ENCODE results near the gene CATSPER3. TPM values are rescaled to one million over a fixed set of nuclear protein-coding genes. Genes with fewer than 3 reads are reported as not detected.

Gene CATSPER3
- total RNA-seq, 4 donors from 2014 or later = 0.23 to 0.59 TPM; not detected in 2

GRCh38 chr5:135027266-135027696, 59.6 kb downstream of the CATSPER3 start:
- no peak for TF ChIP-seq CTCF (IDR thresholded peaks at IDR 0.05)
- no peak for TF ChIP-seq POLR2A (IDR thresholded peaks at IDR 0.05)
- intact Hi-C loops (cut with DNase I; ENCODE audit: low total_unique reads) = no loop called here
- H3K4me3 ChIP-seq (ENCODE audit: low read depth, poor library complexity, severe bottlenecking) = no peak overlapping the region
- DNase-seq (ENCODE audit: low spot score in 2 of 2) = no peak
- 47 to 57% methylated on average over 25 to 29 of the region's 29 CpGs for WGBS, 2 donors

GRCh38 chr5:135027697-135028615, 60.2 kb downstream of the CATSPER3 start:
- intact Hi-C loops (cut with DNase I; ENCODE audit: low total_unique reads) = no loop called here
- H3K4me3 ChIP-seq (ENCODE audit: low read depth, poor library complexity, severe bottlenecking) = no peak overlapping the region
- TF ChIP-seq POLR2A (IDR thresholded peaks at IDR 0.05) (no peak), CTCF (IDR thresholded peaks at IDR 0.05) (no peak)
- DNase-seq (ENCODE audit: low spot score in 2 of 2) = no peak
- 33 to 35% methylated on average over 51 to 70 of the region's 79 CpGs for WGBS, 2 donors

DNA sequence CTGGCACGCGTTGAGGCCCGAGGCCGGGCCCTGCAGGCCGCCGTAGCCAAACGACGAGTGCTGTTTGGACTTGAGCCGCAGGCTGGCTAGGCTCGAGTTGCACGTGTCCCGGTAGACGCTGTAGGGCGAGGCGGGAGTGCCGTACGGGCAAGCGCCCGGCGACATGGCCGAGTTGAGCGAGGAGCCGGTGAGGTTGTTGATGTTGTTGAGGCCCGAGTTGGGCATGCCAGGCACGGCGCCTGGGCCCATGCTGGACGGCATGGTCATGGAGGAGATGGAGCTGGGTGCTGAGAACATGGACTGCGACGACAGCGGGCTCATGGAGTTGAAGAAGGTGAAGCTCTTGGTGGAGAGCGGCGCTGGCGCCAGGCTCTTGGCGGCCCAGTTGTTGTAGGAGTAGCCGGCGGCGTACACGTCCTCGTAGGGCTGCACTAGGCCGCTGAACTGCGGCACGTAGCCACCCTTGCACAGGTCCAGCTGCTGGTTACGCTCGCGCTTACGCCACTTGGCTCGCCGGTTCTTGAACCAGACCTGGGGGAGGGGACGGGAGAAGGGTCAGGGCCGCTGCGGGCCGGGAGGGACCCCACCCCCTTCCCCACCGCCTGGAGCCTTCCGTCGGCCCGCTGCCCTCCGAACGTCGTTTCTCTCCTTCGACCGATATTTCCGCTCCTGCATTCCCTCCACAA, 61.2 kb downstream of the CATSPER3 start:
- TF ChIP-seq CTCF (IDR thresholded peaks at IDR 0.05) = no peak
- no peak for TF ChIP-seq POLR2A (IDR thresholded peaks at IDR 0.05)
- no peak overlapping the region for H3K4me3 ChIP-seq (ENCODE audit: low read depth, poor library complexity, severe bottlenecking)
- DNase-seq (ENCODE audit: low spot score in 2 of 2) = no peak
- intact Hi-C loops (cut with DNase I; ENCODE audit: low total_unique reads) = no loop called here
- 30 to 50% methylated on average over 52 to 54 of the region's 62 CpGs for WGBS, 2 donors

GRCh38 chr5:135029477-135030122, 61.9 kb downstream of the CATSPER3 start:
- 36 to 38% methylated on average over 15 of the region's 15 CpGs for WGBS, 2 donors
- intact Hi-C loops (cut with DNase I; ENCODE audit: low total_unique reads) = no loop called here
- no peak overlapping the region for H3K4me3 ChIP-seq (ENCODE audit: low read depth, poor library complexity, severe bottlenecking)
- DNase-seq (ENCODE audit: low spot score in 2 of 2) = no peak
- TF ChIP-seq CTCF (IDR thresholded peaks at IDR 0.05) = no peak
- no peak for TF ChIP-seq POLR2A (IDR thresholded peaks at IDR 0.05)

- no peak for TF ChIP-seq CTCF (IDR thresholded peaks at IDR 0.05)
- TF ChIP-seq POLR2A (IDR thresholded peaks at IDR 0.05) = no peak
- 25 to 37% methylated on average over 13 of the region's 13 CpGs for WGBS, 2 donors
- no peak for DNase-seq (ENCODE audit: low spot score in 2 of 2)
- no peak overlapping the region for H3K4me3 ChIP-seq (ENCODE audit: low read depth, poor library complexity, severe bottlenecking)
- intact Hi-C loops (cut with DNase I; ENCODE audit: low total_unique reads) = no loop called here
These were observed 62.6 kb downstream of the CATSPER3 start for GRCh38 chr5:135030123-135030955.
